Trophoblast cell (in vitro differentiated cells and primary cell): ENCODE measurements around the gene PPP1R3C.

ENCODE experiments used
- DNase-seq, 2 donors: peaks; one replicate each; pipeline ENCODE4 v3.0.0-alpha.2; 2016
- H2AFZ ChIP-seq: 2 replicates; pipeline ENCODE4 v1.6.1; 2013; ENCODE audit warnings: low read length, moderate library complexity, mild to moderate bottlenecking; ENCODE audit not compliant: insufficient read depth, poor library complexity
- H2AK5ac ChIP-seq: 2 replicates; pipeline ENCODE4 v1.6.1; 2013; ENCODE audit warnings: mild to moderate bottlenecking, low read length
- H2BK120ac ChIP-seq: 2 replicates; pipeline ENCODE4 v1.6.1; 2013; ENCODE audit warnings: low read length, mild to moderate bottlenecking, moderate library complexity; ENCODE audit not compliant: insufficient read depth, poor library complexity
- H2BK12ac ChIP-seq: 2 replicates; pipeline ENCODE4 v1.6.1; 2013; ENCODE audit warnings: mild to moderate bottlenecking, low read length, moderate library complexity
- H2BK5ac ChIP-seq: 2 replicates; pipeline ENCODE4 v1.6.1; 2013; ENCODE audit warnings: low read length, low read depth, moderate library complexity, mild to moderate bottlenecking; ENCODE audit not compliant: poor library complexity
- H3K14ac ChIP-seq: 2 replicates; pipeline ENCODE4 v1.6.1; 2013; ENCODE audit warnings: mild to moderate bottlenecking, low read length
- H3K18ac ChIP-seq: 2 replicates; pipeline ENCODE4 v1.6.1; 2013; ENCODE audit warnings: mild to moderate bottlenecking, low read length
- H3K23ac ChIP-seq: 2 replicates; pipeline ENCODE4 v1.6.1; 2013; ENCODE audit warnings: low read length
- H3K27ac ChIP-seq: 2 replicates; pipeline ENCODE4 v1.5.1; 2013; ENCODE audit warnings: low read depth, mild to moderate bottlenecking, inconsistent platforms, low read length, moderate library complexity
- H3K27me3 ChIP-seq: 2 replicates; pipeline ENCODE4 v1.6.1; 2013; ENCODE audit warnings: inconsistent platforms, mild to moderate bottlenecking, low read length, moderate library complexity; ENCODE audit not compliant: insufficient read depth
- H3K36me3 ChIP-seq, 2 experiments: 1 replicate in 1 of 2; 2 replicates in 1 of 2; pipeline ENCODE4 v1.6.1; 2013; ENCODE audit warnings: low read length in 2 of 2, mild to moderate bottlenecking in 2 of 2, moderate library complexity in 1 of 2; ENCODE audit not compliant: insufficient read depth in 2 of 2, control insufficient read depth in 1 of 2
- H3K4ac ChIP-seq: 2 replicates; pipeline ENCODE4 v1.6.1; 2013; ENCODE audit warnings: low read depth, mild to moderate bottlenecking, low read length, moderate library complexity
- H3K4me1 ChIP-seq, 2 experiments: 1 replicate in 1 of 2; 2 replicates in 1 of 2; pipeline ENCODE4 v1.6.1; 2013; ENCODE audit warnings: low read length in 2 of 2, mild to moderate bottlenecking in 2 of 2, moderate library complexity in 1 of 2; ENCODE audit not compliant: insufficient read depth in 2 of 2, control insufficient read depth in 1 of 2
- H3K4me2 ChIP-seq: 2 replicates; pipeline ENCODE4 v1.6.1; 2013; ENCODE audit warnings: inconsistent platforms, mild to moderate bottlenecking, low read length, moderate library complexity
- H3K4me3 ChIP-seq: 2 replicates; pipeline ENCODE4 v1.5.1; 2013; ENCODE audit warnings: mild to moderate bottlenecking, low read depth, low read length, inconsistent platforms
- H3K79me1 ChIP-seq: one replicate; pipeline ENCODE4 v1.6.1; 2013; ENCODE audit warnings: low read length
- H3K79me2 ChIP-seq: 2 replicates; pipeline ENCODE4 v1.6.1; 2013; ENCODE audit warnings: low read length, mild to moderate bottlenecking; ENCODE audit not compliant: control insufficient read depth, insufficient read depth, poor library complexity
- H3K9ac ChIP-seq: 2 replicates; pipeline ENCODE4 v1.6.1; 2013; ENCODE audit warnings: mild to moderate bottlenecking, low read length
- H3K9me3 ChIP-seq: 2 replicates; pipeline ENCODE4 v1.6.1; 2013; ENCODE audit warnings: low read depth, mild to moderate bottlenecking, control low read depth, inconsistent platforms, low read length; ENCODE audit not compliant: insufficient read depth
- H4K12ac ChIP-seq: 2 replicates; pipeline ENCODE4 v1.6.1; 2013; ENCODE audit warnings: low read depth, mild to moderate bottlenecking, low read length, moderate library complexity
- H4K8ac ChIP-seq: 2 replicates; pipeline ENCODE4 v1.6.1; 2013; ENCODE audit warnings: low read depth, mild to moderate bottlenecking, low read length, moderate library complexity
- H4K91ac ChIP-seq: one replicate; pipeline ENCODE4 v1.6.1; 2013; ENCODE audit warnings: low read depth, mild to moderate bottlenecking, low read length, moderate library complexity
- WGBS: extraction: QIAGEN DNeasy Blood & Tissue Kit; methylation state at CpG from one replicate; pipeline ENCODE4 v1.1.7; 2013; ENCODE audit warnings: missing lambda C conversion rate; ENCODE audit not compliant: insufficient read length, insufficient coverage; ENCODE audit errors: extremely low coverage; 5-methylcytosine and 5-hydroxymethylcytosine counted together

Gene PPP1R3C

GRCh38 chr10:91628383-91628782 lies 4.5 kb downstream of the PPP1R3C start:
- H3K27ac ChIP-seq: no peak overlapping the region
- no peaks in the 10 kb centered on the region for H3K79me2 ChIP-seq
- no peak overlapping the region for H2BK12ac ChIP-seq
- no peak for DNase-seq
- no peak overlapping the region for H4K8ac ChIP-seq
- H2BK120ac ChIP-seq: no peak overlapping the region
- no peak overlapping the region for H3K9ac ChIP-seq
- H4K91ac ChIP-seq: no peak overlapping the region
- no peak overlapping the region for H2AFZ ChIP-seq
- H3K36me3 ChIP-seq: no peaks in the 10 kb centered on the region
- no CpG with 5 or more reads among the region's 1 CpG for WGBS
- no peak overlapping the region for H4K12ac ChIP-seq
- H3K14ac ChIP-seq: no peak overlapping the region
- no peaks in the 10 kb centered on the region for H3K79me1 ChIP-seq
- no peak overlapping the region for H3K18ac ChIP-seq
- H2AK5ac ChIP-seq: no peak overlapping the region
- no peak overlapping the region for H3K4ac ChIP-seq
- H3K4me2 ChIP-seq: no peak overlapping the region
- H3K4me1 ChIP-seq: peaks cover 0 to 8% of the 10 kb centered on the region in 2 experiments
- H3K9me3 ChIP-seq: peaks cover 3% of the 10 kb centered on the region
- peaks cover 11% of the 10 kb centered on the region for H3K27me3 ChIP-seq
- H3K23ac ChIP-seq: no peak overlapping the region
- H2BK5ac ChIP-seq: no peak overlapping the region
- no peak overlapping the region for H3K4me3 ChIP-seq

GRCh38 chr10:91627344-91628102 lies 5.3 kb downstream of the PPP1R3C start:
- no peak overlapping the region for H2AK5ac ChIP-seq
- no peak overlapping the region for H3K4ac ChIP-seq
- H3K4me2 ChIP-seq: no peak overlapping the region
- H3K18ac ChIP-seq: no peak overlapping the region
- no peaks in the 10 kb centered on the region for H3K36me3 ChIP-seq
- no peak overlapping the region for H2AFZ ChIP-seq
- H4K12ac ChIP-seq: no peak overlapping the region
- H3K79me1 ChIP-seq: no peaks in the 10 kb centered on the region
- H3K23ac ChIP-seq: no peak overlapping the region
- H3K27ac ChIP-seq: no peak overlapping the region
- peaks cover 2% of the 10 kb centered on the region for H3K27me3 ChIP-seq
- H3K9ac ChIP-seq: no peak overlapping the region
- H2BK5ac ChIP-seq: no peak overlapping the region
- H3K79me2 ChIP-seq: no peaks in the 10 kb centered on the region
- H3K9me3 ChIP-seq: no peaks in the 10 kb centered on the region
- no peak overlapping the region for H4K8ac ChIP-seq
- no peak for DNase-seq
- no peak overlapping the region for H3K14ac ChIP-seq
- H2BK12ac ChIP-seq: no peak overlapping the region
- H3K4me1 ChIP-seq: no peaks in the 10 kb centered on the region
- H2BK120ac ChIP-seq: no peak overlapping the region
- H4K91ac ChIP-seq: no peak overlapping the region
- no peak overlapping the region for H3K4me3 ChIP-seq
- no CpG with 5 or more reads among the region's 7 CpGs for WGBS

GRCh38 chr10:91626936-91627335 lies 5.9 kb downstream of the PPP1R3C start:
- no peaks in the 10 kb centered on the region for H3K9me3 ChIP-seq
- no peaks in the 10 kb centered on the region for H3K79me2 ChIP-seq
- H3K23ac ChIP-seq: no peak overlapping the region
- no peak overlapping the region for H3K9ac ChIP-seq
- no CpG with 5 or more reads among the region's 2 CpGs for WGBS
- DNase-seq: no peak
- H3K4ac ChIP-seq: no peak overlapping the region
- no peak overlapping the region for H3K14ac ChIP-seq
- H3K4me1 ChIP-seq: no peaks in the 10 kb centered on the region
- no peak overlapping the region for H3K4me3 ChIP-seq
- no peak overlapping the region for H2AFZ ChIP-seq
- no peaks in the 10 kb centered on the region for H3K79me1 ChIP-seq
- H2BK12ac ChIP-seq: no peak overlapping the region
- H4K12ac ChIP-seq: no peak overlapping the region
- no peak overlapping the region for H3K4me2 ChIP-seq
- H4K8ac ChIP-seq: no peak overlapping the region
- H2BK5ac ChIP-seq: no peak overlapping the region
- H3K27ac ChIP-seq: no peak overlapping the region
- no peaks in the 10 kb centered on the region for H3K27me3 ChIP-seq
- no peaks in the 10 kb centered on the region for H3K36me3 ChIP-seq
- H3K18ac ChIP-seq: no peak overlapping the region
- H2AK5ac ChIP-seq: no peak overlapping the region
- no peak overlapping the region for H4K91ac ChIP-seq
- no peak overlapping the region for H2BK120ac ChIP-seq

- Histone ChIP-seq H3K79me1 (no peaks in the 10 kb centered on the region), H2AK5ac (no peak overlapping the region), H3K4me3 (no peak overlapping the region), H3K14ac (no peak overlapping the region), H2BK5ac (no peak overlapping the region), H4K8ac (no peak overlapping the region), H3K4me1 (no peaks in the 10 kb centered on the region), H3K18ac (no peak overlapping the region), H3K27me3 (no peaks in the 10 kb centered on the region), H2AFZ (no peak overlapping the region), H4K12ac (no peak overlapping the region), H4K91ac (no peak overlapping the region), H3K27ac (no peak overlapping the region), H3K36me3 (no peaks in the 10 kb centered on the region), H3K9me3 (no peaks in the 10 kb centered on the region), H2BK12ac (no peak overlapping the region), H3K4ac (no peak overlapping the region), H3K79me2 (no peaks in the 10 kb centered on the region), H3K23ac (no peak overlapping the region), H2BK120ac (no peak overlapping the region), H3K4me2 (no peak overlapping the region), H3K9ac (no peak overlapping the region)
- no peak for DNase-seq
Measured at GRCh38 chr10:91624633-91625032, 8.2 kb downstream of the PPP1R3C start.
